ENCODE measurements around the gene THRSP. TPM values are rescaled to one million over a fixed set of nuclear protein-coding genes. Genes with fewer than 3 reads are reported as not detected.
A peak's percentile ranks its signal among the peaks of the same experiment; 100 is the strongest.

THRSP gene
- total and polyA plus RNA-seq, 7 experiments from 2014 or later, result not detected

DNA sequence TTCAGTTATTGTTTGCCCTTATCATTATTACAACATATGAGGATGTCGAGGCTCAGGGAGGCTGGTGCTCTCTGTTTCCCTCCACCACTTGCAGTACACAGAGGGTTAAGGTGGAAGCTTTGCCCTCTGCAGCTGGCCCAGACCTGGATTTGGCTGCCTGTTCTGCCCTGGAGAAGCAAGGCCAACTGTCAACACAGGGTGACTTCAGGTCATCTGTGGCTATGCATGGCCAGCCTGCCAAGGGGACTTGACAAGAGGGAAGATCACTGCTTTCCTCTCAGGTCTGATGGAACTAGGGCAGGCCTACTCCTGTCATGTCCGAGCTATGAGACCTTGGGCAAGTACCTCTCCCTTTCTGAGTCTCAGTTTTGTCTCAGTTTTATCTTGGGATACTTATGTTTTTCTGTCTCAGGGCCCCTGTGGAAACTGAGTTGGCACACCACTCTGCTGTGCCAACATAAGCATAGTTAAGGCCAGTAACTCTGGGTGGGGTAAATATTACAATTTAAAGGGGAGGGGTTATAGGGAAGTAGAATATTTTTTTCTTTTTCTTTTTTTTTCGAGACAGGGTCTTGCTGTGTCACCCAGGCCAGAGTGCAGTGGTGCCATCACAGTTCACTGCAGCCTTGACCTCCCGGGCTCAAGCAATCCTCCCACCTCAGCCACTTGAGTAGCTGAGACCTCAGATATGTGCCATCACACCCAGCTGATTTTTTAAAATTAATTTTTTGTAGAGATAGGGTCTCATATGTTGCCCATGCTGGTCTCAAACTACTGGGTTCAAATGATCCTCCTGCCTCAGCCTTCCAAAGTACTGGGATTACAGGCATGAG, 2.4 kb upstream of the THRSP start:
- Mint-ChIP-seq H3K4me3 (no peak overlapping the region), H3K27ac (peak overlapping the region in 2 of 9 donors; percentile 19 to 62), H3K36me3 (peaks cover 0 to 16% (median 3%) of the 10 kb centered on the region in 5 donors), H3K9me3 (no peaks in the 10 kb centered on the region), H3K27me3 (no peaks in the 10 kb centered on the region), H3K4me1 (peaks cover 0 to 4% (median 0%) of the 10 kb centered on the region in 7 donors)
- H3K36me3 ChIP-seq (ENCODE audit: control insufficient read depth in 2 of 3, insufficient read depth in 3 of 3, low read length in 3 of 3), result no peaks in the 10 kb centered on the region
- DNase-seq (no peak), ATAC-seq (no peak)
- H3K27me3 ChIP-seq (ENCODE audit: control insufficient read depth in 2 of 2, insufficient read depth in 2 of 2, low read length in 2 of 2), result no peaks in the 10 kb centered on the region
- H3K4me3 ChIP-seq (ENCODE audit: low read length), result no peak overlapping the region
- H3K9me3 ChIP-seq (ENCODE audit: control insufficient read depth in 2 of 3, low read length in 3 of 3), result no peaks in the 10 kb centered on the region
- intact Hi-C loops (cut with micrococcal nuclease), result no loop called here
- ChIA-PET CTCF (no interaction called here), POLR2A (no interaction called here)
- no peak overlapping the region for H3K27ac ChIP-seq (ENCODE audit: low read depth, low read length)
- H3K4me1 ChIP-seq (ENCODE audit: control insufficient read depth in 2 of 2, insufficient read depth in 2 of 2, low read length in 2 of 2), result no peaks in the 10 kb centered on the region

DNA sequence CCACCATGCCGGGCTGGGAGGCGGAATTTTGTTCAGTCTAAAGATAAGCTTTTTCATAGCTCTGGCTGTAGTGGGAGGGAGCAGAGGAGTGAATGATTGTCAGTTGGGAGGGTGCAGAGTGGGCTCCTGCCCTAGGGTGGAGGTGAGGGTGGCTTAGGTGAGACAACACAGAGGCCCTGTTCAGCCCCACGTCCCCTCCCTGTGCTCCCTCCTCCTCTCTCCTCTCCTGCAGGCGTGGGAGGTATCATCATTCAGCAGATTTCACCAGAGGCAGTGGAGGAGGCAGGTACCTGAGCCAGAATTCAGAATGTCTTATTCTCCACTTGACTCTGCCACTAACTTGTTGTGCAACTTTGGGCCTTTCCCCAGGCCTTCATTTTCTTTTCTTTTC, 1.7 kb upstream of the THRSP start:
- peak overlapping the region in 1 of 9 donors; percentile 19 for H3K27ac Mint-ChIP-seq
- Histone ChIP-seq H3K9me3 (ENCODE audit: control insufficient read depth in 2 of 3, low read length in 3 of 3) (no peaks in the 10 kb centered on the region), H3K36me3 (ENCODE audit: control insufficient read depth in 2 of 3, insufficient read depth in 3 of 3, low read length in 3 of 3) (no peaks in the 10 kb centered on the region), H3K4me1 (ENCODE audit: control insufficient read depth in 2 of 2, insufficient read depth in 2 of 2, low read length in 2 of 2) (no peaks in the 10 kb centered on the region), H3K27me3 (ENCODE audit: control insufficient read depth in 2 of 2, insufficient read depth in 2 of 2, low read length in 2 of 2) (no peaks in the 10 kb centered on the region), H3K27ac (ENCODE audit: low read depth, low read length) (no peak overlapping the region), H3K4me3 (ENCODE audit: low read length) (no peak overlapping the region)
- CTCF ChIA-PET, result no interaction called here
- DNase-seq (no peak), ATAC-seq (no peak)
- intact Hi-C loops (cut with micrococcal nuclease), result no loop called here
- H3K4me1 Mint-ChIP-seq, result peaks cover 0 to 4% (median 0%) of the 10 kb centered on the region in 7 donors
- H3K4me3 Mint-ChIP-seq, result no peak overlapping the region
- no peaks in the 10 kb centered on the region for H3K9me3 Mint-ChIP-seq
- peaks cover 0 to 18% (median 3%) of the 10 kb centered on the region in 5 donors for H3K36me3 Mint-ChIP-seq
- H3K27me3 Mint-ChIP-seq, result no peaks in the 10 kb centered on the region
- POLR2A ChIA-PET, result no interaction called here

DNA sequence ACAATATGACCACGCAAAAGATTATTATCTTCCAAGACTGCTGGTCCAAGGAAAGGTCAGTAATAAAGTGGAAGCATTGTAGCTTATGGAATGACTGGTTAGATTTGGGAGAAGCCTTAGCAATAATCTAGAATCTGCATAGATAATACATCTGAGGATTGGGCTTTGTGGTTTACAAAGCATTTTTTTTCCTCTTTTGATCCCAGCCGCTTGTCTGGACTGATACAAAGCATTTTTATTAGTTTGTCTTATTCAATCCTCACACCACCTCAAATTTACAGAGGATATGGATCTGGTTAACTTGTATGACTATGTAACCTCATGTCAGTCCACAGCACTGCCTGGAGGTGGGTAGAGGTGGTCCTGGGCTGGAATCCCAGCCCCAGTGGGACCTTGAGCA, 990 bp upstream of the THRSP start:
- Histone ChIP-seq H3K9me3 (ENCODE audit: control insufficient read depth in 2 of 3, low read length in 3 of 3) (no peaks in the 10 kb centered on the region), H3K4me3 (ENCODE audit: low read length) (no peak overlapping the region), H3K27me3 (ENCODE audit: control insufficient read depth in 2 of 2, insufficient read depth in 2 of 2, low read length in 2 of 2) (no peaks in the 10 kb centered on the region), H3K36me3 (ENCODE audit: control insufficient read depth in 2 of 3, insufficient read depth in 3 of 3, low read length in 3 of 3) (peaks cover 0 to 3% (median 0%) of the 10 kb centered on the region in 3 experiments), H3K4me1 (ENCODE audit: control insufficient read depth in 2 of 2, insufficient read depth in 2 of 2, low read length in 2 of 2) (no peaks in the 10 kb centered on the region), H3K27ac (ENCODE audit: low read depth, low read length) (no peak overlapping the region)
- H3K9me3 Mint-ChIP-seq, result no peaks in the 10 kb centered on the region
- intact Hi-C loops (cut with micrococcal nuclease), result no loop called here
- H3K4me1 Mint-ChIP-seq, result peaks cover 0 to 5% (median 0%) of the 10 kb centered on the region in 7 donors
- POLR2A ChIA-PET, result no interaction called here
- peaks cover 5 to 24% (median 8%) of the 10 kb centered on the region in 5 donors for H3K36me3 Mint-ChIP-seq
- H3K4me3 Mint-ChIP-seq, result no peak overlapping the region
- no peak for DNase-seq
- H3K27ac Mint-ChIP-seq, result no peak overlapping the region
- no peak for ATAC-seq
- CTCF ChIA-PET, result interaction anchor here (0.7 kb wide), 1 partner anchor 112 kb away, joined by 4 read pairs; no protein-coding TSS in a partner anchor
- no peaks in the 10 kb centered on the region for H3K27me3 Mint-ChIP-seq

DNA sequence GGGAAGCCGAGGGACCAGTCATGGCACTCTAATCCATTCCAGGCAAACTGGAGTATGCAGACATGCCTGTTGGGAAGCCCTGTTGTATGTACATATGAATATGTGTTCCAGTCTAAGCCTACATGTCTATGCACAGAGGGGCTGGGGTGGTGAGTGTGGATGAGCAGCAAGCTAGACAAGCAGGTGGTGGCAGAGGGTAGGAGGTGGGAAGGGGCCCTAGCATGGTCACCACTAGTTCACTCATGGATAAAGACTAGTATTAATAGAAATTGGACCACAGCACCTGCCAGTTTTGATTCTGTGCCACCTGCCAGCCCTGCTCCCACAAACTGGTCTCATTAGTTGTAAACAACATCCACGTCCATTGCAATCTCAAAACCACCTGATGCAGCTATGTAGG, 1.5 kb downstream of the THRSP start:
- no peak for ATAC-seq
- ChIA-PET CTCF (no interaction called here), POLR2A (interaction anchor here (0.6 kb wide), 1 partner anchor 52 kb away, joined by 3 read pairs; no protein-coding TSS in a partner anchor)
- Histone ChIP-seq H3K4me1 (ENCODE audit: control insufficient read depth in 2 of 2, insufficient read depth in 2 of 2, low read length in 2 of 2) (no peaks in the 10 kb centered on the region), H3K36me3 (ENCODE audit: control insufficient read depth in 2 of 3, insufficient read depth in 3 of 3, low read length in 3 of 3) (peaks cover 0 to 24% (median 0%) of the 10 kb centered on the region in 3 experiments), H3K9me3 (ENCODE audit: control insufficient read depth in 2 of 3, low read length in 3 of 3) (no peaks in the 10 kb centered on the region), H3K27me3 (ENCODE audit: control insufficient read depth in 2 of 2, insufficient read depth in 2 of 2, low read length in 2 of 2) (no peaks in the 10 kb centered on the region), H3K4me3 (ENCODE audit: low read length) (no peak overlapping the region), H3K27ac (ENCODE audit: low read depth, low read length) (no peak overlapping the region)
- H3K36me3 Mint-ChIP-seq, result peaks cover 13 to 38% (median 23%) of the 10 kb centered on the region in 5 donors
- DNase-seq, result no peak
- intact Hi-C loops (cut with micrococcal nuclease), result no loop called here
- peaks cover 0 to 5% (median 0%) of the 10 kb centered on the region in 7 donors for H3K4me1 Mint-ChIP-seq
- no peaks in the 10 kb centered on the region for H3K27me3 Mint-ChIP-seq
- H3K27ac Mint-ChIP-seq, result no peak overlapping the region
- H3K4me3 Mint-ChIP-seq, result no peak overlapping the region
- no peaks in the 10 kb centered on the region for H3K9me3 Mint-ChIP-seq

DNA sequence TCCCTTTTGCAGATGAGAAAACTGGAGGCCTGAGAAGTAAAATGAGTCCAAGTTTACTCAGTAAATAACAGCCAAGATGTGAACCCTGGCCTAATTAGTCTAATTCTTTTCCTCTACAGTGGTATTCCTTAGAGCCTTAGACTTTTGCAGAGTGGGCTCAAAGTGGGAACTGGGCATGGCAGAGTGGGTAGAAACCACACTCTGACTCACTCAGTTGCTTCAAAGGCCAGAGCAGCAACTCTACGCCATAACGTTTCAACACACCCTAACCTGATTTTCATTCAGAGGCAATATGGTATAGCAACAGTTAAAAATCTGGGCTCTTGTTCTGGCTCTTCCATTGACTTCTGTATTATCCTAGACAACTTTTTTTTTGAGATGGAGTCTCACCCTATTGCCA, 2.8 kb downstream of the THRSP start:
- CTCF ChIA-PET, result no interaction called here

DNA sequence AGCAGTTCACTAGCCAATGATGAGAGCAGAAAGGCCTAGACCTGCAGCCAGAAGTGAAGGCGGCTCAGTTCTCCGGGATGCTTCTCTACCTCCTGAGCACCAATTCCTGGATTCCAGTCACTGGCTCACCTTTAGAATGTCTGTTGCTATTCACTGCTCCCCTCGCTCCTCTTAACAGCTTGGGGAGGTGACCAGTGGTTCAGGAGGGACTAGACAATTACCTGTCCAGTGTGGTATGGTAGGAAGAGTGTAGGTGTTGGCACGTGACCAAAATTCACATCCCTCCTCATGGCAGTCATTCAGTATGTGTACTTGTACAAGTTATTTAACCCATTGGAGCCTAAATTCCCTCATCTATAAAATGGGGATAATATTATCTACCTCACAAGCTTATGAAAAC, 4.0 kb downstream of the THRSP start:
- DNase-seq (no peak), ATAC-seq (no peak)
- peaks cover 13 to 52% (median 34%) of the 10 kb centered on the region in 5 donors for H3K36me3 Mint-ChIP-seq
- H3K9me3 Mint-ChIP-seq, result no peaks in the 10 kb centered on the region
- Histone ChIP-seq H3K27ac (ENCODE audit: low read depth, low read length) (no peak overlapping the region), H3K4me3 (ENCODE audit: low read length) (no peak overlapping the region), H3K9me3 (ENCODE audit: control insufficient read depth in 2 of 3, low read length in 3 of 3) (no peaks in the 10 kb centered on the region), H3K4me1 (ENCODE audit: control insufficient read depth in 2 of 2, insufficient read depth in 2 of 2, low read length in 2 of 2) (no peaks in the 10 kb centered on the region), H3K36me3 (ENCODE audit: control insufficient read depth in 2 of 3, insufficient read depth in 3 of 3, low read length in 3 of 3) (peaks cover 0 to 47% (median 4%) of the 10 kb centered on the region in 3 experiments), H3K27me3 (ENCODE audit: control insufficient read depth in 2 of 2, insufficient read depth in 2 of 2, low read length in 2 of 2) (no peaks in the 10 kb centered on the region)
- POLR2A ChIA-PET, result no interaction called here
- no peak overlapping the region for H3K4me3 Mint-ChIP-seq
- H3K27me3 Mint-ChIP-seq, result no peaks in the 10 kb centered on the region
- H3K4me1 Mint-ChIP-seq, result peaks cover 4 to 12% (median 10%) of the 10 kb centered on the region in 7 donors
- peak overlapping the region in 2 of 9 donors; percentile 30 to 43 for H3K27ac Mint-ChIP-seq
- intact Hi-C loops (cut with micrococcal nuclease), result no loop called here
- CTCF ChIA-PET, result no interaction called here

More for the DNA sequence above, 2.8 kb downstream of the THRSP start:
- DNase-seq (no peak), ATAC-seq (no peak)
- Mint-ChIP-seq H3K36me3 (peaks cover 13 to 42% (median 24%) of the 10 kb centered on the region in 5 donors), H3K4me3 (no peak overlapping the region), H3K4me1 (peaks cover 0 to 6% (median 1%) of the 10 kb centered on the region in 7 donors), H3K9me3 (no peaks in the 10 kb centered on the region), H3K27me3 (no peaks in the 10 kb centered on the region), H3K27ac (no peak overlapping the region)
- no peaks in the 10 kb centered on the region for H3K9me3 ChIP-seq (ENCODE audit: control insufficient read depth in 2 of 3, low read length in 3 of 3)
- peaks cover 0 to 36% (median 4%) of the 10 kb centered on the region in 3 experiments for H3K36me3 ChIP-seq (ENCODE audit: control insufficient read depth in 2 of 3, insufficient read depth in 3 of 3, low read length in 3 of 3)
- no peaks in the 10 kb centered on the region for H3K27me3 ChIP-seq (ENCODE audit: control insufficient read depth in 2 of 2, insufficient read depth in 2 of 2, low read length in 2 of 2)
- no peaks in the 10 kb centered on the region for H3K4me1 ChIP-seq (ENCODE audit: control insufficient read depth in 2 of 2, insufficient read depth in 2 of 2, low read length in 2 of 2)
- POLR2A ChIA-PET, result no interaction called here
- intact Hi-C loops (cut with micrococcal nuclease), result no loop called here
- H3K27ac ChIP-seq (ENCODE audit: low read depth, low read length), result no peak overlapping the region
- H3K4me3 ChIP-seq (ENCODE audit: low read length), result no peak overlapping the region

DNA sequence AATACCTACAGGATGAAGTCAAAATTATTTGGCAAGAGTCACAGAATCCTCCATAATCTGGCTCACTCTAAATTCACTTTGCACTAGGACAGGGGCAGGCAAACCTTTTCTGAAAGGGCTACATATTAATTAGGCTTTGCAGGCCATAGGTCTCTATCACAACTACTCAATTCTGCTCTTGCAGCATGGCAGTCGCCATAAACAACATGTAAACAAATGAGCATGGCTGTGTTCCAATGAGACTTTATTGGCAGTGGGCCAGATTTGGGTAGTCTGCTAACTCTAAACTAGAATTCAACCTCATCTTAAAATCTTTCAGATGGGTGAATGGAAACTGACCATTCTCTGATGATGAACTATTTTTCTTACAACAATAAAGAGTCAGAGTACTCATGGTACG, 5.8 kb downstream of the THRSP start:
- ChIA-PET CTCF (no interaction called here), POLR2A (no interaction called here)
- no peak overlapping the region for H3K4me3 ChIP-seq (ENCODE audit: low read length)
- Mint-ChIP-seq H3K9me3 (no peaks in the 10 kb centered on the region), H3K4me1 (peaks cover 4 to 20% (median 14%) of the 10 kb centered on the region in 7 donors), H3K4me3 (no peak overlapping the region), H3K27me3 (no peaks in the 10 kb centered on the region), H3K36me3 (peaks cover 13 to 45% (median 34%) of the 10 kb centered on the region in 5 donors), H3K27ac (peak overlapping the region in 2 of 9 donors; percentile 16 to 54)
- H3K27ac ChIP-seq (ENCODE audit: low read depth, low read length), result no peak overlapping the region
- no peaks in the 10 kb centered on the region for H3K4me1 ChIP-seq (ENCODE audit: control insufficient read depth in 2 of 2, insufficient read depth in 2 of 2, low read length in 2 of 2)
- no peak for ATAC-seq
- H3K9me3 ChIP-seq (ENCODE audit: control insufficient read depth in 2 of 3, low read length in 3 of 3), result no peaks in the 10 kb centered on the region
- peaks cover 0 to 52% (median 4%) of the 10 kb centered on the region in 3 experiments for H3K36me3 ChIP-seq (ENCODE audit: control insufficient read depth in 2 of 3, insufficient read depth in 3 of 3, low read length in 3 of 3)
- intact Hi-C loops (cut with micrococcal nuclease), result no loop called here
- H3K27me3 ChIP-seq (ENCODE audit: control insufficient read depth in 2 of 2, insufficient read depth in 2 of 2, low read length in 2 of 2), result no peaks in the 10 kb centered on the region
- no peak for DNase-seq
